Central memory CD4-positive, alpha-beta T cell (primary cell): ENCODE results near the gene NOC3L.

ENCODE experiments used
- DNase-seq: peaks from one replicate; pipeline ENCODE4 v3.0.0; 2022

NOC3L gene

DNA sequence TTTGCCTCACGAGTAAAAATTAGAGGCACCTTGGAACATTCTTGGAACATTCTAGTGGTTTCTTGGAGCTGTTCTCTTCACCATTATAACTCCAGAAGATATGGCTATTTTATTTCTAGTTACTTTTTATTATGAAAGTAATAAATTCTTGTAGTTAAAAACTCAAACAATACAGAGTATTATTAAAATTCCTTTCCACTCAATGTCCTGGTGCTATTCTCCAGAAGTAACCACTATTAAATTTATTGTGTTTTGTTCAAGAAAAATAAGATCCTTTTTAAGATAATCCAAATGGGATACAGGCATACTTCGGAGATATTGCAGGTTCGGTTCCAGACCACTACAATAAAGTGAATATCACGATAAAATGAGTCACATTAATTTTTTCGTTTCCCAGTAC lies 68.6 kb downstream of the NOC3L start:
- no peak for DNase-seq

DNA sequence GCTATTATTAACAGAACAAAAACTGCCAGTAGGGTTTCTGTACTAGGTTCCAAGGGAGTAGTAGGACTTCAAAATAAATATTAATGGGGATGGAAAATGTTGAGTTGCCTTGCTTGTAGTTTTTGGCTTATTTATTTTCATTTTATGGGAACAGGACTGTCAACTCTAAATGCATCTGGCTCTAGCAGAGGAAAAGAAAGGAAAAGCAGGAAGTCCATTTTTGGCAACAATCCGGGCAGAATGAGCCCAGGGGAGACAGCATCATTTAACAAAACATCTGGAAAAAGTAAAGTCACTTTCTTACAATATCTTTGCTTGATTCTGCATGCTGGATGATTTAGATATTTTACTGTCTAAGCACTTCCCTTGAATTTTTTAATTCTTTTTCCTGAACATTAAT lies 69.4 kb downstream of the NOC3L start:
- DNase-seq = no peak

DNA sequence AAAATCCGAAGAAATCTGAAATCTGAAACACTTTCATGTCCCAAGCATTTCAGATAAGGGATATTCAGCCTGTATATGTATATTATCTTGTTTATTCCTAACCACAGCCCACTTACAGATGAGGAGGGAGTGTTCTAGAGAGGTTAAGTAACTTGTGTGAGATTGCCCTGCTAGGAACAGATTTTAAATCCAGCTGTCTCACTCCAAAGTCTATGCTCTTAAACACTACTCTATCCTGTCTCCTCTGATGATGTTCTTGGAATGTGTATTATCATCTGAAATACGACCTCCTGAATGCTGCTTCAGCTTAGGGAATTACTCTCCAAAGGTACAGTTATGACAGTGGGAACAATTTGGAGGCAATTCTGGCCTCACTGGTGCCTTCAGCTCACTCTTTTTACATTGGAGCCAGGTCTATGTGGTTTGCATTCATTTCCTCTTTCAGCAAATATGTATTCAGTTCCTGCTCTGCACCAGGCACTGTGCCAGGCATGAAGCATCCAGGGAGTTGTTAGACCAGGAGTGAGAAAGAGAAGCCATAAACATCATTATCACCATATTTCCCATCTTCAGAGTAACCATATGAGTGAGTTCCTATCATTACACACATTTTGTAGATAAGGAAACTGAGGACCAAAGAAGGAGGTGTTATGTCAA lies 70.2 kb downstream of the NOC3L start:
- no peak for DNase-seq

- no peak for DNase-seq
Observed at GRCh38 chr10:94288361-94289101, 74.2 kb downstream of the NOC3L start.

- no peak for DNase-seq
Observed at GRCh38 chr10:94287336-94287735, 75.4 kb downstream of the NOC3L start.

- DNase-seq = no peak
Observed at GRCh38 chr10:94286901-94287300, 75.8 kb downstream of the NOC3L start.

DNA sequence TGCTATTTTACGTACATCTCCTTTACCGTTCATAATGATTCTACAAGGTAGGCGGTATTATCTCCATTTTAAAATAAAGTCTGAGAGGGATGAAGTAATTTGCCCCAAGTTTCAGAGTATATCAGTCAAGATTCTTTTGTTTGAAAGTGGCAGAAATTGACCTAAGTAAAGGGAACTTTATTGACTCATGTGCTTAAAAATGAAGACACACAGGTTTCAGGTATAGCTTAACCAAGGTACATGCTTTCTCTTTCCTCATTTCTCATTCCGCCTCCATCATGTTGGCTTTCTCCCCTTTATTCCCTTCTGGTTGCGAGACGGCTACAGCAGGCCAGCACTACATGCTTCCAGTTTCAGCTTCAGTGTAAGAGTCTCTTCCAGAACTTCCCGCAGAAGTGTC lies 77.5 kb downstream of the NOC3L start:
- no peak for DNase-seq
